ENCODE results near the gene FOCAD.
A peak's percentile ranks its signal among the peaks of the same experiment; 100 is the strongest.

DNA sequence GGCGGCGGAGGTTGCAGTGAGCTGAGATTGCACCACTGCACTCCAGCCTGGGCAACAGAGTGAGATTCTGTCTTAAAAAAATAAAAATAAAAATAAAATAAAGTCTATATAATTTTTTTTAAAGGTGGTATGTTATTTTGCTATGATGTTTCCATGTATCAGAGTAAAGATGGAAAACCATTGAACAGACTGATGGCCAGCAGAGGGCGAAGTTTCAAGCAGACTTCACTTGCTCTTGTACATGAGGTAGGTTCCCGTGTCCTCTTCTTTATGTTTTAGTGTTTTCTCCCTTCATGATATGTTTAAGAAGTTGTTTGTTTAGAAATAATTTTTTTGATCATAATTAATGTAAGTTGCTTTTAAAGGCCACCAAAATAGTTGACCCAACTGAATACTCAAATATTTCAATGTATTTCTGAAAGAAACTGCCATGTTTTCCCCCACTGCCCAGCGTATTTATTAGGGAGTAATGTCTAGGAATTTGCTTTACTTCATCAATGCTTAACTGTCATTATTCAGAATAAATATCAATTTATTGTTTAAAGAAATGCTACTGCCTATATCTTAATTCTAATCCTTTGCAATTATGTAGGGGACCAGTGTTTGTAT, 201.0 kb downstream of the FOCAD start:
- TF ChIP-seq CTCF (conservative IDR thresholded peaks at IDR 0.05) (peak; percentile 56), EZH2 (IDR thresholded peaks at IDR 0.05; ENCODE audit: low read depth) (no peak)
